Heart left ventricle (tissue), 16 donors: ENCODE data around the gene FOXP1. TPM values are rescaled to one million over a fixed set of nuclear protein-coding genes. Genes with fewer than 3 reads are reported as not detected.

Experiments used
- ATAC-seq, 4 donors: fragments of 200-7000 bp; cut with Tn5 transposase; one replicate each; pipeline ENCODE4 v1.9.1; 2020 to 2022; ENCODE audit warnings: moderate library complexity in 4 of 4, mild to moderate bottlenecking in 3 of 4, moderate number of reproducible peaks in 1 of 4
- DNase-seq, 5 donors: peaks; one replicate each; pipeline ENCODE4 v3.0.0-alpha.2; 2020
- H3K27ac ChIP-seq, 12 donors: fragments of 200-600 bp; sonication (generic) in 4 of 12; one replicate each; pipeline versions ENCODE4 v1.5.0 to v1.8.0; 2016 to 2022; ENCODE audit warnings: mild to moderate bottlenecking in 2 of 12
- H3K27me3 ChIP-seq, 9 donors: fragments of 200-600 bp; sonication (generic) in 2 of 9; one replicate each; pipeline versions ENCODE4 v1.5.1 to v1.8.0; 2016 to 2022; ENCODE audit warnings: mild to moderate bottlenecking in 3 of 9
- H3K36me3 ChIP-seq, 9 donors: fragments of 200-600 bp; sonication (generic) in 2 of 9; one replicate each; pipeline versions ENCODE4 v1.5.0 to v1.8.0; 2018 to 2022; ENCODE audit warnings: mild to moderate bottlenecking in 2 of 9
- H3K4me1 ChIP-seq, 12 donors: fragments of 200-600 bp; sonication (generic) in 4 of 12; one replicate each; pipeline versions ENCODE4 v1.5.0 to v1.8.0; 2016 to 2022; ENCODE audit warnings: mild to moderate bottlenecking in 3 of 12
- H3K4me3 ChIP-seq, 12 donors: fragments of 200-600 bp; sonication (generic) in 4 of 12; one replicate each; pipeline versions ENCODE4 v1.5.0 to v1.8.0; 2017 to 2022; ENCODE audit warnings: mild to moderate bottlenecking in 9 of 12, moderate library complexity in 4 of 12
- H3K9me3 ChIP-seq, 12 donors: fragments of 200-600 bp; sonication (generic) in 4 of 12; one replicate each; pipeline versions ENCODE4 v1.5.0 to v1.8.0; 2016 to 2022; ENCODE audit warnings: mild to moderate bottlenecking in 1 of 12
- CTCF ChIP-seq, 12 donors: fragments of 200-600 bp; sonication (generic) in 4 of 12; IDR thresholded peaks; one replicate each; pipeline versions ENCODE4 v1.5.0 to v1.8.0; 2018 to 2022; ENCODE audit warnings: antibody characterized with exemption in 12 of 12, mild to moderate bottlenecking in 5 of 12
- POLR2A ChIP-seq, 2 donors: fragments of 450-650 bp; IDR thresholded peaks; one replicate each; pipeline ENCODE4 v1.6.1; 2017; ENCODE audit warnings: antibody characterized with exemption in 2 of 2, mild to moderate bottlenecking in 2 of 2, moderate library complexity in 2 of 2
- WGBS, 4 donors: extraction: QIAGEN DNeasy Blood & Tissue Kit in 2 of 4; methylation state at CpG; one replicate each; pipeline versions ENCODE4 v1.1.5 to v1.1.7; 2013 to 2018; 5-methylcytosine and 5-hydroxymethylcytosine counted together
- intact Hi-C, 10 donors: fragments of 100-400 bp; cut with DNase I; formaldehyde crosslinking; loops; one replicate each; pipeline versions ENCODE4 v1.11.1 to v1.14.2; 2022
- polyA plus RNA-seq, 2 donors: library from polyadenylated mRNA; stranded (reverse); fragments of 200-250 nt; gene quantifications; one replicate each; pipeline ENCODE4 v1.2.3, GENCODE V29; 2013
- total RNA-seq, 9 donors: library from RNA; depleted of rRNA in 2 of 9; stranded (reverse); fragments of >200 nt in 2 of 9; fragmentation: NEBNext Ultra II Directional in 3 of 9; extraction: Animal tissue kit (Norgen Biotek cat#: 25700) in 3 of 9; gene quantifications; one replicate each; pipeline versions ENCODE4 v1.1.0 to v1.2.4, GENCODE V29; 2016 to 2023
- donor health status: ischemic (EF 13 %, LVEDD 7.1; RV severe dilation, severe dysfunction).
- donor health status: healthy with polysubstance abuse.
- donor health status: DM: no; HTN: yes; CAD: no.
- donor health status: DM: no; HTN: no; CAD: no.
- donor health status: ischemic (EF 25% LVEDD 6.9; RV normal size, moderate dysfunction).
- donor health status: ischemic (EF 25% LVEDD 5.7; RV mildly dilated, moderate dysfunction).
- donor health status: healthy.
- donor health status: DM: yes; HTN: yes; CAD: no.
- donor health status: ischemic (EF 35%, LVEDD 5.7; RV mildly dilated, moderate dysfunction).
- donor health status: nonischemic (EF 11% LVEDD 7.7; RV severe dilation, severe dysfunction).
- donor health status: DM: yes; HTN: yes; CAD: no.
- donor health status: PGD.
- donor health status: ischemic (EF 29% LVEDD 5.4; RV normal size, mild dysfunction).
- donor health status: nonischemic (EF 23%, LVEDD 6.1; RV moderate dilation, normal function).

The FOXP1 gene
- total and polyA plus RNA-seq, 11 donors = 14.9 to 67.8 (median 41.1) TPM

GRCh38 chr3:71451060-71451459 lies 132.5 kb downstream of the FOXP1 start:
- peaks cover 0 to 73% (median 19%) of the 10 kb centered on the region in 12 donors for H3K4me1 ChIP-seq
- no peak overlapping the region for H3K4me3 ChIP-seq
- intact Hi-C loops = loop anchor here in 1 of 10 donors (10.0 kb wide), 1 partner anchor 134 kb away; the partner anchor contains the start of gene FOXP1
- H3K27me3 ChIP-seq = no peaks in the 10 kb centered on the region
- DNase-seq (no peak), ATAC-seq (peak in 2 of 4 donors; percentile 12 to 17)
- no peaks in the 10 kb centered on the region for H3K36me3 ChIP-seq
- WGBS, 4 donors = 68 to 82% (median 73%) methylated on average over 4 of the region's 4 CpGs
- no peaks in the 10 kb centered on the region for H3K9me3 ChIP-seq
- H3K27ac ChIP-seq = no peak overlapping the region
- TF ChIP-seq CTCF (IDR thresholded peaks at IDR 0.05) = no peak
- no peak for TF ChIP-seq POLR2A (IDR thresholded peaks at IDR 0.05)

GRCh38 chr3:71450162-71450561 lies 133.4 kb downstream of the FOXP1 start:
- no peaks in the 10 kb centered on the region for H3K9me3 ChIP-seq
- no peaks in the 10 kb centered on the region for H3K36me3 ChIP-seq
- DNase-seq (no peak), ATAC-seq (no peak)
- no peak overlapping the region for H3K4me3 ChIP-seq
- TF ChIP-seq CTCF (IDR thresholded peaks at IDR 0.05) = no peak
- TF ChIP-seq POLR2A (IDR thresholded peaks at IDR 0.05) = no peak
- H3K27me3 ChIP-seq = no peaks in the 10 kb centered on the region
- peaks cover 0 to 73% (median 16%) of the 10 kb centered on the region in 12 donors for H3K4me1 ChIP-seq
- intact Hi-C loops = loop anchor here in 1 of 10 donors (10.0 kb wide), 1 partner anchor 135 kb away; the partner anchor contains the start of gene FOXP1
- 55 to 70% (median 65%) methylated on average over 6 of the region's 6 CpGs for WGBS, 4 donors
- no peak overlapping the region for H3K27ac ChIP-seq

- intact Hi-C loops = no loop called here
- H3K4me1 ChIP-seq = peaks cover 0 to 93% (median 31%) of the 10 kb centered on the region in 12 donors
- no peak overlapping the region for H3K4me3 ChIP-seq
- no peak overlapping the region for H3K27ac ChIP-seq
- no peaks in the 10 kb centered on the region for H3K27me3 ChIP-seq
- WGBS, 4 donors = 79 to 89% (median 86%) methylated on average over 5 of the region's 5 CpGs
- no peak for ATAC-seq
- no peaks in the 10 kb centered on the region for H3K9me3 ChIP-seq
- no peaks in the 10 kb centered on the region for H3K36me3 ChIP-seq
- no peak for DNase-seq
- TF ChIP-seq CTCF (IDR thresholded peaks at IDR 0.05) = no peak
Observed at GRCh38 chr3:71447803-71448202, 135.7 kb downstream of the FOXP1 start.

GRCh38 chr3:71447197-71447596 lies 136.3 kb downstream of the FOXP1 start:
- intact Hi-C loops = no loop called here
- peak in 1 of 4 donors; percentile 31 for ATAC-seq
- Histone ChIP-seq H3K4me1 (peaks cover 0 to 93% (median 31%) of the 10 kb centered on the region in 12 donors), H3K36me3 (no peaks in the 10 kb centered on the region), H3K4me3 (no peak overlapping the region), H3K27me3 (no peaks in the 10 kb centered on the region), H3K9me3 (no peaks in the 10 kb centered on the region), H3K27ac (peak overlapping the region in 1 of 12 donors; percentile 92)
- DNase-seq = no peak
- WGBS, 4 donors = 57 to 80% (median 67%) methylated on average over 2 of the region's 2 CpGs
- no peak for TF ChIP-seq POLR2A (IDR thresholded peaks at IDR 0.05)
- no peak for TF ChIP-seq CTCF (IDR thresholded peaks at IDR 0.05)
